Mammary epithelial cell (primary cell): ENCODE results near the gene SEC24D.

Source experiments
- EZH2 ChIP-seq: IDR thresholded peaks from 2 replicates; pipeline ENCODE4 v1.6.1; 2012; ENCODE audit warnings: low read length, inconsistent platforms, borderline replicate concordance
- TF ChIP-seq, protein P1 (sequence below), 2 donors: IDR thresholded peaks in 1 of 2; conservative IDR thresholded peaks in 1 of 2; 2 replicates each; pipeline ENCODE4 v1.5.1; 2011 to 2012; ENCODE audit warnings: inconsistent platforms in 2 of 2, low read length in 2 of 2, mild to moderate bottlenecking in 2 of 2, control low read depth in 1 of 2, low read depth in 1 of 2; ENCODE audit not compliant: insufficient read depth in 1 of 2; ENCODE audit errors: extremely low read depth in 1 of 2

DNA sequence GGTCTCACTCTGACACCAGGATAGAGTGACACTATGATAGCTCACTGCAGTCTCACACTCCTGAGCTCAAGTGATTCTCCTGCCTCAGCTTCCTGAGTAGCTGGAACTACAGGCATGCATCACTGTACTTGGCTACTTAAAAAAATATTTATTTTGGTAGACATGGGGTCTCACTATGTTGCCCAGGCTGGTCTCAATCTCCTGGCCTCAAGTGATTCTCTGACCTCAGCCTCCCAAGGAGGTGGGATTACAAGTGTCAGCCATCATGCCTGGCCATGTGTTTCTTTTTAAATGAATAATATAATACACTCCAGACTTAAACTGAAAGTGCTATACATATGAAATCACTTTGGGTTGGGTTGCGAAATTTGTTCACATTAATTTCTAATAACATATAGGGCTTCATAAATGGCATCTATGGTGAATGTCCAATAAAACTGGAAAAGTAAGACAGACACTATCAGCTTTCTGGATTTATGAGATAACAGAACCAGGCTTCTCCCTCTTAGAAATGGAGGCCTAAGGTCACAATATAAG is 48.0 kb downstream of the SEC24D start:
- TF ChIP-seq, protein P1, sequence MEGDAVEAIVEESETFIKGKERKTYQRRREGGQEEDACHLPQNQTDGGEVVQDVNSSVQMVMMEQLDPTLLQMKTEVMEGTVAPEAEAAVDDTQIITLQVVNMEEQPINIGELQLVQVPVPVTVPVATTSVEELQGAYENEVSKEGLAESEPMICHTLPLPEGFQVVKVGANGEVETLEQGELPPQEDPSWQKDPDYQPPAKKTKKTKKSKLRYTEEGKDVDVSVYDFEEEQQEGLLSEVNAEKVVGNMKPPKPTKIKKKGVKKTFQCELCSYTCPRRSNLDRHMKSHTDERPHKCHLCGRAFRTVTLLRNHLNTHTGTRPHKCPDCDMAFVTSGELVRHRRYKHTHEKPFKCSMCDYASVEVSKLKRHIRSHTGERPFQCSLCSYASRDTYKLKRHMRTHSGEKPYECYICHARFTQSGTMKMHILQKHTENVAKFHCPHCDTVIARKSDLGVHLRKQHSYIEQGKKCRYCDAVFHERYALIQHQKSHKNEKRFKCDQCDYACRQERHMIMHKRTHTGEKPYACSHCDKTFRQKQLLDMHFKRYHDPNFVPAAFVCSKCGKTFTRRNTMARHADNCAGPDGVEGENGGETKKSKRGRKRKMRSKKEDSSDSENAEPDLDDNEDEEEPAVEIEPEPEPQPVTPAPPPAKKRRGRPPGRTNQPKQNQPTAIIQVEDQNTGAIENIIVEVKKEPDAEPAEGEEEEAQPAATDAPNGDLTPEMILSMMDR (conservative IDR thresholded peaks at IDR 0.05 in 1 of 2, IDR thresholded peaks at IDR 0.05 in 1 of 2; ENCODE audit: extremely low read depth in 1 of 2, insufficient read depth in 1 of 2, low read depth in 1 of 2, low read length in 2 of 2), result no peak
- no peak for TF ChIP-seq EZH2
